Activated CD8-positive, alpha-beta T cell treated with anti-CD3 and anti-CD28 coated beads for 36 hours (primary cell): ENCODE data around the gene PACSIN1. TPM values are rescaled to one million over a fixed set of nuclear protein-coding genes. Genes with fewer than 3 reads are reported as not detected.

ENCODE experiments used
- ATAC-seq: fragments of 200-7000 bp; cut with Tn5 transposase; one replicate; pipeline ENCODE4 v1.10.0; 2021; ENCODE audit warnings: mild to moderate bottlenecking, moderate library complexity
- CTCF ChIA-PET: fragments of 350-600 bp; sonication (Branson Sonifier 250); formaldehyde crosslinking; loops from one replicate; lab custom pipeline; 2021; ENCODE audit warnings: antibody characterized with exemption; lab: Charles Lee
- POLR2A ChIA-PET: fragments of 350-600 bp; sonication (Branson Sonifier 250); formaldehyde crosslinking; loops from one replicate; lab custom pipeline; 2021; ENCODE audit warnings: antibody characterized with exemption; lab: Charles Lee
- DNase-seq: peaks from one replicate; pipeline ENCODE4 v3.0.0-alpha.2; 2020
- H3K27ac Mint-ChIP-seq: one replicate; pipeline ENCODE4 v1.8.0; 2021; ENCODE audit warnings: mild to moderate bottlenecking, mixed read lengths
- H3K27me3 Mint-ChIP-seq: one replicate; pipeline ENCODE4 v1.8.0; 2021; ENCODE audit warnings: mixed read lengths
- H3K36me3 Mint-ChIP-seq: one replicate; pipeline ENCODE4 v1.8.0; 2021; ENCODE audit warnings: low read depth, mixed read lengths
- H3K4me1 Mint-ChIP-seq: one replicate; pipeline ENCODE4 v1.8.0; 2021; ENCODE audit warnings: low read depth, mixed read lengths
- H3K4me3 Mint-ChIP-seq: one replicate; pipeline ENCODE4 v1.8.0; 2021; ENCODE audit warnings: mild to moderate bottlenecking, moderate library complexity, mixed read lengths
- H3K9me3 Mint-ChIP-seq: one replicate; pipeline ENCODE4 v1.8.0; 2021; ENCODE audit warnings: mixed read lengths
- intact Hi-C: fragments of 100-400 bp; cut with micrococcal nuclease; formaldehyde crosslinking; loops from one replicate; pipeline ENCODE4 v1.10.0; 2022
- total RNA-seq, 2 experiments: library from RNA; stranded (reverse); gene quantifications; one replicate each; pipeline ENCODE4 v1.2.3, GENCODE V29; 2021
- TF ChIP-seq, protein P1 (sequence below): fragments of 200-600 bp; IDR thresholded peaks from one replicate; pipeline ENCODE4 v1.8.0; 2022; ENCODE audit warnings: antibody characterized with exemption, mild to moderate bottlenecking

PACSIN1 gene
- total RNA-seq, 2 experiments from 2014 or later: 0.47 to 0.51 TPM

DNA sequence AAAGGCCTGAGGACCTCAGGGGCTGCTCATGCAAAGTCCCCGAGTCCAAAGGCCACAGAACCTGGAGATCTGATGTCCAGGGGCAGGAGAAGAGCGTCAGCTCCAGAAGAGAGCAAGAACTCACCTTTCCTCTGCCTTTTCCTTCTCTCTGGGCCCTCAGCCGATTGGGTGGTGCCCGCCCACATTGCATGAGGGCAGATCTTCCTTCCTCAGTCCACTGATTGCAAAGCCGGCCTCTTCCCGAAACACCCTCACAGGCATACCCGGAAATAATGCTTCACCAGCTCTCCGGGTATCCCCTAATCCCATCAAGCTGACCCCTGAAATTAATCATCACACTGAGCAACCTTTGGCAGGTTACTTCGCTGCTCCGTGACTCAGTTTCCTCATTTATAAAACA is 56.9 kb downstream of the PACSIN1 start:
- H3K9me3 Mint-ChIP-seq: no peaks in the 10 kb centered on the region
- H3K4me3 Mint-ChIP-seq: no peak overlapping the region
- TF ChIP-seq, protein P1, sequence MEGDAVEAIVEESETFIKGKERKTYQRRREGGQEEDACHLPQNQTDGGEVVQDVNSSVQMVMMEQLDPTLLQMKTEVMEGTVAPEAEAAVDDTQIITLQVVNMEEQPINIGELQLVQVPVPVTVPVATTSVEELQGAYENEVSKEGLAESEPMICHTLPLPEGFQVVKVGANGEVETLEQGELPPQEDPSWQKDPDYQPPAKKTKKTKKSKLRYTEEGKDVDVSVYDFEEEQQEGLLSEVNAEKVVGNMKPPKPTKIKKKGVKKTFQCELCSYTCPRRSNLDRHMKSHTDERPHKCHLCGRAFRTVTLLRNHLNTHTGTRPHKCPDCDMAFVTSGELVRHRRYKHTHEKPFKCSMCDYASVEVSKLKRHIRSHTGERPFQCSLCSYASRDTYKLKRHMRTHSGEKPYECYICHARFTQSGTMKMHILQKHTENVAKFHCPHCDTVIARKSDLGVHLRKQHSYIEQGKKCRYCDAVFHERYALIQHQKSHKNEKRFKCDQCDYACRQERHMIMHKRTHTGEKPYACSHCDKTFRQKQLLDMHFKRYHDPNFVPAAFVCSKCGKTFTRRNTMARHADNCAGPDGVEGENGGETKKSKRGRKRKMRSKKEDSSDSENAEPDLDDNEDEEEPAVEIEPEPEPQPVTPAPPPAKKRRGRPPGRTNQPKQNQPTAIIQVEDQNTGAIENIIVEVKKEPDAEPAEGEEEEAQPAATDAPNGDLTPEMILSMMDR: no peak
- peaks cover 4% of the 10 kb centered on the region for H3K4me1 Mint-ChIP-seq
- ATAC-seq (no peak), DNase-seq (no peak)
- CTCF ChIA-PET: interaction anchor here (1.0 kb wide), 1 partner anchor 36 kb away, joined by 4 read pairs; no protein-coding TSS in a partner anchor
- H3K36me3 Mint-ChIP-seq: no peaks in the 10 kb centered on the region
- intact Hi-C loops: no loop called here
- H3K27ac Mint-ChIP-seq: no peak overlapping the region
- POLR2A ChIA-PET: no interaction called here
- H3K27me3 Mint-ChIP-seq: no peaks in the 10 kb centered on the region

DNA sequence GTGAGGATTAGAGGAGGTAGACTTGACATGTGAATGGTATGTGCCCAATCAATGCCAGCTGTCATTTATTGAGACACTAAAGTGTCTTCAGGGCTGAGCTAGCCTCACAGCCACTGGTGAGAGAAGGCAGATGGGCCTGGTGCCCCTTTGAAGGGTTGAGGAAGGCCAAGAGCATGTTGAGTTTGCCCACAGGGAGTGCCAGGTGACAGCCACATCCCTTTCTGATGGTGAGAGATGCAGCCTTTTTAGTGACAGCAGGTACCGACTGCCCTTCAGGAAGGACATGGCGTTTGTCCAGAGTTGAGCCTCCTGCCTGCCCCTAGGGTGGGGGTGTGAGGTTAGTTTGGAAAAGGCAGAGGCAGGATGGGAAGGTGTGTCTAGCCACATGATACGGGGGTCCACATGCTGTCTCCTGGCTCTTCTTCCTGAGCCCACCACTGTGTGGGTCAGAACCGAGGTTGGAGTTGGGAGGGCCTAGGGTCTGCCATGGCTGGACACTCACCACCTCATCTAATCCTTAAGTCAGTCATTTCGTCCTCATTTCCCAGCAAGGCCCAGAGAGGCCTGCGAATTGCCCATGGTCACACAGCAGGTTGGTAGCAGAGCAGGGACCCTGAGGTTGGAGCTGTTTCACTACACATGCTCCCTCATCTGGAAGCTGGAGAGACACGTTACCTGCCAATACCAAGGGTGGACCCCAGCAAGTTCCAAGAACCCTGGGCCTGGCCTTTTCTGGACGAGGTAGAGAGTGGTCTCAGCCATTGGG is 57.7 kb downstream of the PACSIN1 start:
- Mint-ChIP-seq H3K4me1 (peaks cover 5% of the 10 kb centered on the region), H3K36me3 (no peaks in the 10 kb centered on the region), H3K9me3 (no peaks in the 10 kb centered on the region), H3K27ac (no peak overlapping the region), H3K4me3 (no peak overlapping the region), H3K27me3 (no peaks in the 10 kb centered on the region)
- DNase-seq: no peak
- CTCF ChIA-PET: interaction anchor here (1.0 kb wide), 1 partner anchor 35 kb away, joined by 4 read pairs; no protein-coding TSS in a partner anchor
- TF ChIP-seq, protein P1: no peak
- ATAC-seq: no peak
- POLR2A ChIA-PET: no interaction called here
- intact Hi-C loops: no loop called here

DNA sequence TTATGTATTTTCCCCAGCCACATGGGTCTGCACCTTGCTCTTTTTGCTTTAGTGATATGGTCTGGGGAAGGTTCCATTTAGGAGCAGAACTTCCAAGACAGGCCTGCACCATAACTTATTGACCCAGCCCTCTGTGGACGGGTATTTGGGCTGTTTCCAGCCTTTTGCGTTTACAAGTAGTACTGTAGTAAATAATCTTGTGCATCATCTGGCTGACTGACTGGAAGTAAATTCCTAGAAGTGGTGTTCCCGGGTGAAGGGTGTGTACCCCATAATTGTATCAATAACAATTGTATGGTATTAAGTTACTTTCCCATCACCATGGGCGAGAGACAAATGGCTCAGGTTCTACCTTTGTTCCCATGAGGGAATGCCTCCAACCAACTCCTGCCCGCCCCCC is 58.6 kb downstream of the PACSIN1 start:
- Mint-ChIP-seq H3K9me3 (no peaks in the 10 kb centered on the region), H3K36me3 (no peaks in the 10 kb centered on the region), H3K4me3 (no peak overlapping the region), H3K27ac (no peak overlapping the region), H3K27me3 (no peaks in the 10 kb centered on the region), H3K4me1 (peaks cover 5% of the 10 kb centered on the region)
- TF ChIP-seq, protein P1: no peak
- POLR2A ChIA-PET: no interaction called here
- intact Hi-C loops: no loop called here
- DNase-seq (no peak), ATAC-seq (no peak)
- CTCF ChIA-PET: no interaction called here

DNA sequence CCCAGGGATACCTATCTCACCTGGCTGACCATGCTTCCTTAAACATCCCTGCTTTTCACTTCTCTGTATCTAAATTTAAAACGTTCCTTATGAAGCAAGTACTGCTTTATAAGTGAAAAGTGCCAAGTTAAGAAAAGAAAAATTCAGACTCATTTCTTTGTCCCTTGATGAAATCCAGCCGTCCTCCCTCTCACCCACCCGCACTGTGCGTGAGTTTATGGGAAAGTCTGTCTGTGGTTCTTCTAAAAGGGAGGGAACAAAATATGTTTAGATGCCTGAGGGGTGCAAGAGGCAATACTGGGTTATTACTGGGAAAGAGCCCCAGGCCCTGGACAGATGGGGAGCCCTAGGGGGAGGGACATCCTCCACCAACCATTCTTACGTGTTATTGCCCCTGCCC is 59.1 kb downstream of the PACSIN1 start:
- DNase-seq (no peak), ATAC-seq (no peak)
- Mint-ChIP-seq H3K27ac (no peak overlapping the region), H3K27me3 (no peaks in the 10 kb centered on the region), H3K4me3 (no peak overlapping the region), H3K4me1 (peaks cover 5% of the 10 kb centered on the region), H3K36me3 (no peaks in the 10 kb centered on the region), H3K9me3 (no peaks in the 10 kb centered on the region)
- TF ChIP-seq, protein P1: no peak
- intact Hi-C loops: loop anchor here (5.0 kb wide), 1 partner anchor 82 kb away; no protein-coding TSS in a partner anchor
- POLR2A ChIA-PET: no interaction called here
- CTCF ChIA-PET: no interaction called here

DNA sequence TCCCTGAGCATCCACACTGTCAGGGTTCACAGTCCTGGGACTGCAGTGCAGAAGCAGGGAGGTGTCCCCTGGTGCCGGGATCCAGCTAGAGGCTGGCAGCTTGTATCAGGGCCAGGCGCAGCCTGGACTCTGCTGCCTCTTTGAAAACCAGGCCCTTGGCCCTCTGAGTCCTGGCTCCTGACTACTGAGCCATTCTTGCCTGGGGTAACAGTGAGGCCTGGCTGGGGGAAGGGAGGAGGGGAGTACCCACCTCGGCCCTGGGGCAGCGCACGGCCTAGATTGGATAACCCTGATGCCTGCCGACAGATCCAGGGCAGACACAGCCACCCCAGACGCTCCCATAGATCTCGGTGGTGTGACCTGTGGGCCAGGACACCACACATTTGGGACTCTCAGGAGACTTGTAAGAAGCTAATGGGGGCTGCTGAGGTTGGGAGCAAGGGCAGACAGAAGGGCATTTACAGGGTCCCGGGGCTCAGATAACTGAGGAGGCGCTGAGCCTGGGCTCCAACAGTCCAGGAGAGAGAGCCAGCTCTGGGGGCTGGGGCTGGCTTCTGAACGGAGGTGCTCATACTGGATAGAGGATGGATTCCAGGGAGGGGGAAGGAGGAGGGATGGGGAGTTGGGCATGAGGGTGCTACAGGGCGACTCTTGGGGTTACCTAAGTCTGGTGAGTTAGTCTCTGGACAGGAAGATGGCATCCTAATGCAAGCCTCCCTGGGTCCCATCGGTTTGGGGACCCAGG is 59.7 kb downstream of the PACSIN1 start:
- H3K9me3 Mint-ChIP-seq: no peaks in the 10 kb centered on the region
- no peak overlapping the region for H3K4me3 Mint-ChIP-seq
- ChIA-PET CTCF (interaction anchor here (1.1 to 3.2 kb wide), 3 partner anchors 10 to 231 kb away, joined by 3 to 25 read pairs (median 3); partner anchors contain the start of gene SNRPC), POLR2A (interaction anchor here (1.6 kb wide), 1 partner anchor 59 kb away, joined by 4 read pairs; the partner anchor contains the start of gene PACSIN1)
- DNase-seq: no peak
- H3K36me3 Mint-ChIP-seq: no peaks in the 10 kb centered on the region
- H3K27ac Mint-ChIP-seq: no peak overlapping the region
- H3K4me1 Mint-ChIP-seq: peaks cover 5% of the 10 kb centered on the region
- ATAC-seq: no peak
- TF ChIP-seq, protein P1: no peak
- intact Hi-C loops: loop anchor here (5.0 kb wide), 1 partner anchor 82 kb away; no protein-coding TSS in a partner anchor
- H3K27me3 Mint-ChIP-seq: no peaks in the 10 kb centered on the region
